ENCODE results near the gene YPEL1.

GRCh38 chr22:21745948-21746347 is 10.4 kb upstream of the YPEL1 start:
- TF ChIP-seq CTCF (IDR thresholded peaks at IDR 0.05) (no peak), POLR2A (IDR thresholded peaks at IDR 0.05) (no peak), POLR2AphosphoS5 (IDR thresholded peaks at IDR 0.05) (no peak)

All from suprapubic skin (tissue), 4 donors.